Peyer's patch (tissue), 4 donors: ENCODE measurements around the gene MAGI2. TPM values are rescaled to one million over a fixed set of nuclear protein-coding genes. Genes with fewer than 3 reads are reported as not detected.

ENCODE experiments used
- DNase-seq, 3 donors: peaks; one replicate each; pipeline ENCODE4 v3.0.0-alpha.2; 2017 to 2019
- H3K27ac ChIP-seq, 4 donors: fragments of 200-600 bp; sonication (generic); one replicate each; pipeline ENCODE4 v1.5.1; 2016 to 2019
- H3K27me3 ChIP-seq, 2 donors: fragments of 200-600 bp; sonication (generic); one replicate each; pipeline ENCODE4 v1.5.1; 2019
- H3K36me3 ChIP-seq, 3 donors: fragments of 200-600 bp; sonication (generic); one replicate each; pipeline ENCODE4 v1.5.1; 2016 to 2019
- H3K4me1 ChIP-seq, 4 donors: fragments of 200-600 bp; sonication (generic); one replicate each; pipeline ENCODE4 v1.5.1; 2016 to 2019
- H3K4me3 ChIP-seq, 4 donors: fragments of 200-600 bp; sonication (generic); 1 replicate in 3 of 4; 2 replicates in 1 of 4; pipeline ENCODE4 v1.5.1; 2016 to 2019; ENCODE audit warnings: mild to moderate bottlenecking in 1 of 4
- H3K9me3 ChIP-seq, 4 donors: fragments of 200-600 bp; sonication (generic); one replicate each; pipeline ENCODE4 v1.5.1; 2016 to 2019; ENCODE audit warnings: mild to moderate bottlenecking in 1 of 4
- POLR2A ChIP-seq, 2 donors: fragments of 450-650 bp; IDR thresholded peaks; one replicate each; pipeline ENCODE4 v1.5.1; 2017; ENCODE audit warnings: antibody characterized with exemption in 2 of 2, mild to moderate bottlenecking in 2 of 2, moderate library complexity in 2 of 2
- total RNA-seq, 4 donors: library from RNA; depleted of rRNA; stranded (reverse); fragments of >200 nt; gene quantifications; one replicate each; pipeline ENCODE4 v1.1.0, GENCODE V29; 2016
- TF ChIP-seq, protein P1 (sequence below), 6 experiments: fragments of 450-650 bp in 4 of 6; fragments of 200-600 bp in 2 of 6; sonication (generic) in 1 of 6; IDR thresholded peaks; one replicate each; pipeline ENCODE4 v1.5.1; 2017 to 2019; ENCODE audit warnings: antibody characterized with exemption in 6 of 6, mild to moderate bottlenecking in 3 of 6, moderate library complexity in 1 of 6

Gene MAGI2
- total RNA-seq, 4 donors from 2014 or later: 1.6 to 12.4 (median 2.8) TPM

DNA sequence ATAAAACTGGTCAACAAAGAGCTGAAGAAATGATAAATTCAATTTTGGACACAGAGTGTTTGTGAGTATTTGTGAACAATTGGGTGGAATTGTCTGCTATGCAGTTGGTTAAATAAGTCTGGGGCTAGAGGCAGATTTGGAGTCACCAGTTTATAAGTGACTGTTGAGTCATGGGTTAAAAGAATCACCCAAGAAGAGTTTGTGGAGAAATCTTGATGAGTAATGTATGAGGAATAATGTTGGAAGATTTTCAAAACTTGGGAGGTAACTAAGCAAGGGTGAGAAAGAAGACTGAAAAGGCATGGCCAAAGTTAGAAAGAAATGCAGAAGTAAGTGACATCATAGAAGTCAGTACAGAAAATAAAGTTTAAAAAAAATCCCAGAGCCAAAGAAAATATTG, 750.7 kb downstream of the MAGI2 start:
- H3K9me3 ChIP-seq: no peaks in the 10 kb centered on the region
- no peaks in the 10 kb centered on the region for H3K4me1 ChIP-seq
- TF ChIP-seq, protein P1, sequence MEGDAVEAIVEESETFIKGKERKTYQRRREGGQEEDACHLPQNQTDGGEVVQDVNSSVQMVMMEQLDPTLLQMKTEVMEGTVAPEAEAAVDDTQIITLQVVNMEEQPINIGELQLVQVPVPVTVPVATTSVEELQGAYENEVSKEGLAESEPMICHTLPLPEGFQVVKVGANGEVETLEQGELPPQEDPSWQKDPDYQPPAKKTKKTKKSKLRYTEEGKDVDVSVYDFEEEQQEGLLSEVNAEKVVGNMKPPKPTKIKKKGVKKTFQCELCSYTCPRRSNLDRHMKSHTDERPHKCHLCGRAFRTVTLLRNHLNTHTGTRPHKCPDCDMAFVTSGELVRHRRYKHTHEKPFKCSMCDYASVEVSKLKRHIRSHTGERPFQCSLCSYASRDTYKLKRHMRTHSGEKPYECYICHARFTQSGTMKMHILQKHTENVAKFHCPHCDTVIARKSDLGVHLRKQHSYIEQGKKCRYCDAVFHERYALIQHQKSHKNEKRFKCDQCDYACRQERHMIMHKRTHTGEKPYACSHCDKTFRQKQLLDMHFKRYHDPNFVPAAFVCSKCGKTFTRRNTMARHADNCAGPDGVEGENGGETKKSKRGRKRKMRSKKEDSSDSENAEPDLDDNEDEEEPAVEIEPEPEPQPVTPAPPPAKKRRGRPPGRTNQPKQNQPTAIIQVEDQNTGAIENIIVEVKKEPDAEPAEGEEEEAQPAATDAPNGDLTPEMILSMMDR (IDR thresholded peaks at IDR 0.05): no peak
- TF ChIP-seq POLR2A (IDR thresholded peaks at IDR 0.05): no peak
- H3K4me3 ChIP-seq: no peak overlapping the region
- DNase-seq: no peak
- H3K27me3 ChIP-seq: no peaks in the 10 kb centered on the region
- no peak overlapping the region for H3K27ac ChIP-seq
- H3K36me3 ChIP-seq: no peaks in the 10 kb centered on the region

DNA sequence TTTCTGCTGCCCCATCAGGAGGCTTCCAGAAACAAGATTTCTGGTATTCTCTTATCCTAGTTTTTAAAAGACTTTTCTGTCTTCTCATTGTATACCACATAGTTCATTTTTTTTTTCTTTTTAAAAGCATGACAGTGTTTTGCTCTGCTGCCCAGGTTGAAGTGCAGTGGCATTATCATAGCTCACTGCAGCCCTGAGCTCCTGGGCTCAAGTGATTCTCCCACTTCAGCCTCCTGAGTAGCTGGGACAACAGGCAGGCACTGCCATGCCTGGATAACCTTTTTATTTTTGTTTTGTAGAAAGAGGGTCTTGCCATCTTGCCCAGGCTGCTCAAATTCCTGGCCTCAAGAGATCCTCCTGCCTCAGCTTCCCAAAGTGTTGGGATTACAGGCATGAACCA, 757.6 kb downstream of the MAGI2 start:
- no peak overlapping the region for H3K27ac ChIP-seq

DNA sequence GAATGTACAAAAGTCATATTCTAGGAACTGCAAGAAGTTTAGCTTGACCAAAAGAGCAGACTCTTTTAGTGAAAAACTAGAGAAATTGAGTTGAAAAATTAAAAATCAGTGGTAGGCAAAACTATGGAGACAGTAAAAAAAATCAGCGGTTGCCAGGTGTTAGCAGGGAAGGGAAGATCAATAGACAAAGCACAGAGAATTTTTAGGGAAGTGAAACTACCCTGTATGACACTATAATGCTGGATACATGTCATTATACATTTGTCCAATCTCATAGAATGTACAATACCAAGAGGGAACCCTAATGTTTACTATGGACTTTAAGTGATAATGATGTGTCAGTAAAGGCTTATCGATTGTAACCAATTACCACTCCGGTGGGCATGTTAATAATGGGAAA, 761.9 kb downstream of the MAGI2 start:
- Histone ChIP-seq H3K36me3 (no peaks in the 10 kb centered on the region), H3K9me3 (peaks cover 0 to 4% (median 0%) of the 10 kb centered on the region in 4 donors), H3K4me1 (no peaks in the 10 kb centered on the region), H3K27me3 (no peaks in the 10 kb centered on the region), H3K4me3 (no peak overlapping the region), H3K27ac (no peak overlapping the region)
- no peak for TF ChIP-seq POLR2A (IDR thresholded peaks at IDR 0.05)
- TF ChIP-seq, protein P1 (IDR thresholded peaks at IDR 0.05): no peak
- no peak for DNase-seq

More for the DNA sequence above, 757.6 kb downstream of the MAGI2 start:
- Histone ChIP-seq H3K4me1 (no peaks in the 10 kb centered on the region), H3K4me3 (no peak overlapping the region), H3K27me3 (no peaks in the 10 kb centered on the region), H3K9me3 (peaks cover 0 to 4% (median 0%) of the 10 kb centered on the region in 4 donors), H3K36me3 (no peaks in the 10 kb centered on the region)
- no peak for DNase-seq
- TF ChIP-seq, protein P1 (IDR thresholded peaks at IDR 0.05): no peak
- no peak for TF ChIP-seq POLR2A (IDR thresholded peaks at IDR 0.05)

DNA sequence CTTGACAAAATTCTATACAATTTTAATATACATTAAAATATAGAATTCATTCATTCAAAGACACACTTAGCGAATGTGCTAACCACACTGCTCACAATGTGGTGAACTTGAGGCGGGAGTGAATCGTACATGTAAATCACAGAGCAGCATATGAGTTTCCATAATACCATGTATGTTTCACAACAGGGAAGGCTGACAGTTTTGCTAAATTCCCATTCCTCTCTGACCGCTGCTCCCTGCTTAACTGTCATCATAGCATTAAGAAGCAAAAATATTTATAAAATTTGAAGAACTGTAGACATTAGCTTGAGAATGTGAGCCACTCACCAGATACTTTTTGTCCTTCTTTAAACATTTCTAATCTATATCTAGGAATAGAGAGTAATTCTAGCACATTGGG, 763.3 kb downstream of the MAGI2 start:
- H3K27ac ChIP-seq: no peak overlapping the region
- H3K27me3 ChIP-seq: no peaks in the 10 kb centered on the region
- H3K9me3 ChIP-seq: peaks cover 0 to 4% (median 0%) of the 10 kb centered on the region in 4 donors
- H3K4me1 ChIP-seq: no peaks in the 10 kb centered on the region
- H3K36me3 ChIP-seq: no peaks in the 10 kb centered on the region
- DNase-seq: no peak
- TF ChIP-seq, protein P1 (IDR thresholded peaks at IDR 0.05): no peak
- TF ChIP-seq POLR2A (IDR thresholded peaks at IDR 0.05): no peak
- H3K4me3 ChIP-seq: no peak overlapping the region

DNA sequence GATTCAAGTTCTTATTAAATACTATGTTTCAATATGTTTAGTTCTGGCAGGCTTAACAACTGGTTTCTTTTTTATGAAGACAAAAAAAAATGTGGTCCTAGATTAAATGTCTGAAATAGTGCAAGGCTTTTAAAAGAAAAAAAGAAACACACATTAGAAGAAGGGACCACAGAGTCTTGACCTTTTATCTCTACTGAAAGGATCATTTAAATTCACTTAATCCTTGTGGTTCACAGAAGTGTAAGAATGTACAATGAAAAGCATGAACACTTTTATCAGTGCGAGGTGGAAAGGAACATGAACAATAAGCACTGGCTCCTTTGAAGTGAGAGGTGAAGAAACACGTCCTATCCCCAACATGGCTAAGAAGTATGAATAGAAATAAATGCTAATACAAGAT, 765.1 kb downstream of the MAGI2 start:
- Histone ChIP-seq H3K4me1 (no peaks in the 10 kb centered on the region), H3K36me3 (no peaks in the 10 kb centered on the region), H3K4me3 (no peak overlapping the region), H3K9me3 (no peaks in the 10 kb centered on the region), H3K27me3 (no peaks in the 10 kb centered on the region), H3K27ac (no peak overlapping the region)
- no peak for TF ChIP-seq POLR2A (IDR thresholded peaks at IDR 0.05)
- TF ChIP-seq, protein P1 (IDR thresholded peaks at IDR 0.05): no peak
- no peak for DNase-seq

DNA sequence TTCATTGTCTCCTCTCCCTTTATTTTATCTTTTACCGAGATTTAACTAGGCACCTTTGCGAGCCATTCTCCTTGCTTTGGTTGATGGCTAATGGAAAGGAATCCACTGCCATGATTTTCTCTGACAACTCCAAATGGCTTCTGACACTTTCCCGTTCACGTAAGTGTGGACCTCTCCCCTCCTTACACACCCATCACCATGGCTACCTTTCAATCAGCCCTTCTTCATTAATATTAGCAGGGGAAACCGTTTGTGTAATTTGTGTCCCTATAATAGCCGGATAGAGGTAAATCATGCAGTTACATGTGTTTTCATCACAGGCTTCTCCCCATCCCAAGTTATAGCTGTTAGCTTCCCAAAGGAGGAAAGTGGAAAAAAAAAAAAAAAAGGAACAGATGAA, 767.3 kb downstream of the MAGI2 start:
- H3K27me3 ChIP-seq: no peaks in the 10 kb centered on the region
- no peak for DNase-seq
- H3K4me1 ChIP-seq: no peaks in the 10 kb centered on the region
- no peak overlapping the region for H3K4me3 ChIP-seq
- no peaks in the 10 kb centered on the region for H3K36me3 ChIP-seq
- no peak for TF ChIP-seq POLR2A (IDR thresholded peaks at IDR 0.05)
- TF ChIP-seq, protein P1 (IDR thresholded peaks at IDR 0.05): no peak
- no peaks in the 10 kb centered on the region for H3K9me3 ChIP-seq
- no peak overlapping the region for H3K27ac ChIP-seq
